Gastroesophageal sphincter (tissue), 4 donors: ENCODE measurements around the gene USP16. TPM values are rescaled to one million over a fixed set of nuclear protein-coding genes. Genes with fewer than 3 reads are reported as not detected.
A peak's percentile ranks its signal among the peaks of the same experiment; 100 is the strongest.

Experiments
- ATAC-seq: fragments of 150-250 bp; one replicate; pipeline ENCODE4 v1.9.1; 2016; ENCODE audit warnings: mild to moderate bottlenecking, moderate library complexity
- H3K27ac ChIP-seq, 4 donors: fragments of 200-600 bp; sonication (generic) in 3 of 4; 1 replicate in 3 of 4; 2 replicates in 1 of 4; pipeline ENCODE4 v1.5.1; 2016 to 2019
- H3K27me3 ChIP-seq: fragments of 200-600 bp; sonication (generic); one replicate; pipeline ENCODE4 v1.5.1; 2019
- H3K36me3 ChIP-seq, 2 donors: fragments of 200-600 bp; sonication (generic); one replicate each; pipeline ENCODE4 v1.5.1; 2019; ENCODE audit warnings: control low read depth in 1 of 2
- H3K4me1 ChIP-seq, 3 donors: fragments of 200-600 bp; sonication (generic); 1 replicate in 2 of 3; 2 replicates in 1 of 3; pipeline ENCODE4 v1.5.1; 2016 to 2019; ENCODE audit warnings: control low read depth in 2 of 3
- H3K4me3 ChIP-seq, 2 donors: fragments of 200-600 bp; sonication (generic); one replicate each; pipeline ENCODE4 v1.5.1; 2019; ENCODE audit warnings: mild to moderate bottlenecking in 1 of 2, moderate library complexity in 1 of 2
- H3K9me3 ChIP-seq, 3 donors: fragments of 200-600 bp; sonication (generic); one replicate each; pipeline ENCODE4 v1.5.1; 2017 to 2019; ENCODE audit warnings: control low read depth in 2 of 3
- CTCF ChIP-seq, 4 experiments: fragments of 200-600 bp in 2 of 4; fragments of 450-650 bp in 2 of 4; sonication (generic) in 1 of 4; IDR thresholded peaks; one replicate each; pipeline ENCODE4 v1.5.1; 2017 to 2019; ENCODE audit warnings: antibody characterized with exemption in 4 of 4, mild to moderate bottlenecking in 2 of 4, moderate library complexity in 2 of 4
- EP300 ChIP-seq: sonication (generic); formaldehyde crosslinking; IDR thresholded peaks from one replicate; pipeline ENCODE4 v1.6.1; 2017; ENCODE audit warnings: antibody characterized with exemption, mild to moderate bottlenecking
- POLR2A ChIP-seq, 2 donors: fragments of 450-650 bp; IDR thresholded peaks; one replicate each; pipeline ENCODE4 v1.6.1; 2017; ENCODE audit warnings: antibody characterized with exemption in 2 of 2, mild to moderate bottlenecking in 2 of 2, moderate library complexity in 1 of 2
- POLR2AphosphoS5 ChIP-seq: sonication (generic); formaldehyde crosslinking; IDR thresholded peaks from one replicate; pipeline ENCODE4 v1.6.1; 2017; ENCODE audit warnings: antibody characterized with exemption
- WGBS, 2 donors: methylation state at CpG; one replicate each; pipeline ENCODE4 v1.1.5; 2018; ENCODE audit warnings: low coverage in 1 of 2; 5-methylcytosine and 5-hydroxymethylcytosine counted together
- total RNA-seq, 4 donors: library from RNA; depleted of rRNA; stranded (reverse); fragments of >200 nt; gene quantifications; one replicate each; pipeline ENCODE4 v1.1.0, GENCODE V29; 2016

Gene USP16
- total RNA-seq, 4 donors from 2014 or later = 37.4 to 65.4 (median 45.7) TPM

GRCh38 chr21:28991861-28992525, 32.5 kb upstream of the USP16 start:
- no peaks in the 10 kb centered on the region for H3K9me3 ChIP-seq
- ATAC-seq = no peak
- H3K4me3 ChIP-seq = peak overlapping the region; percentile 76
- no peaks in the 10 kb centered on the region for H3K27me3 ChIP-seq
- 6 to 8% methylated on average over 14 of the region's 14 CpGs for WGBS, 2 donors
- no peak for TF ChIP-seq CTCF (IDR thresholded peaks at IDR 0.05)
- peaks cover 0 to under 1% of the 10 kb centered on the region in 2 donors for H3K36me3 ChIP-seq
- peak overlapping the region; percentile 71 to 91 (median 90) for H3K27ac ChIP-seq
- H3K4me1 ChIP-seq = peaks cover 3 to 41% (median 8%) of the 10 kb centered on the region in 3 donors

GRCh38 chr21:28992526-28993292, 31.8 kb upstream of the USP16 start, which contains the start of gene LTN1:
Gene LTN1, minus strand, starts transcription at chr21:28992877. Its CDS starts 72 bp downstream, at chr21:28992805.
- Histone ChIP-seq H3K27ac (peak within 1 kb of the TSS; percentile 71 to 91 (median 90)), H3K27me3 (no peaks in the 10 kb centered on the region), H3K36me3 (peaks cover 0 to 5% of the 10 kb centered on the region in 2 donors), H3K4me1 (peaks cover 3 to 37% (median 8%) of the 10 kb centered on the region in 3 donors), H3K9me3 (no peaks in the 10 kb centered on the region), H3K4me3 (peak within 1 kb of the TSS; percentile 76)
- TF ChIP-seq POLR2A (IDR thresholded peaks at IDR 0.05) (peak in 1 of 2 donors; percentile 55), CTCF (IDR thresholded peaks at IDR 0.05) (no peak), POLR2AphosphoS5 (peak; percentile 71), EP300 (no peak)
- 1 to 5% methylated on average over 2 to 16 of the region's 43 CpGs for WGBS, 2 donors
- ATAC-seq = peak; percentile 100

GRCh38 chr21:28993293-28993629, 31.2 kb upstream of the USP16 start:
- Histone ChIP-seq H3K4me3 (peak overlapping the region; percentile 27 to 76), H3K27ac (peak overlapping the region; percentile 54 to 91 (median 90)), H3K9me3 (no peaks in the 10 kb centered on the region), H3K27me3 (no peaks in the 10 kb centered on the region), H3K36me3 (peaks cover 0 to 5% of the 10 kb centered on the region in 2 donors), H3K4me1 (peaks cover 3 to 37% (median 8%) of the 10 kb centered on the region in 3 donors)
- 37 to 39% methylated on average over 4 of the region's 4 CpGs for WGBS, 2 donors
- TF ChIP-seq POLR2A (IDR thresholded peaks at IDR 0.05) (no peak), POLR2AphosphoS5 (no peak), EP300 (no peak), CTCF (IDR thresholded peaks at IDR 0.05) (no peak)
- ATAC-seq = no peak

- no peaks in the 10 kb centered on the region for H3K27me3 ChIP-seq
- ATAC-seq = peak; percentile 100
Measured at GRCh38 chr21:29002442-29003144, 21.9 kb upstream of the USP16 start.

More at GRCh38 chr21:29002442-29003144, 21.9 kb upstream of the USP16 start:
- H3K36me3 ChIP-seq = peaks cover 0 to 21% of the 10 kb centered on the region in 2 donors
- H3K27ac ChIP-seq = peak overlapping the region; percentile 92 to 97 (median 95)
- WGBS, 2 donors = 0 to 1% methylated on average over 10 to 12 of the region's 41 CpGs
- H3K4me1 ChIP-seq = peaks cover 0 to 15% (median 5%) of the 10 kb centered on the region in 3 donors
- no peaks in the 10 kb centered on the region for H3K9me3 ChIP-seq
- peak overlapping the region; percentile 62 to 82 for H3K4me3 ChIP-seq
- TF ChIP-seq POLR2AphosphoS5 (peak; percentile 100), EP300 (no peak), CTCF (IDR thresholded peaks at IDR 0.05) (peak in 1 of 4 experiments; percentile 10), POLR2A (IDR thresholded peaks at IDR 0.05) (peak; percentile 98 to 99)
